Left cardiac atrium (tissue), 4 donors: ENCODE results near the gene UNKL. TPM values are rescaled to one million over a fixed set of nuclear protein-coding genes. Genes with fewer than 3 reads are reported as not detected.

Experiments used
- ATAC-seq, 2 donors: fragments of 200-7000 bp; cut with Tn5 transposase; one replicate each; pipeline ENCODE4 v1.9.1; 2020; ENCODE audit warnings: mild to moderate bottlenecking in 2 of 2, moderate library complexity in 2 of 2
- DNase-seq: peaks from one replicate; pipeline ENCODE4 v3.0.0-alpha.2; 2020
- intact Hi-C, 2 donors: fragments of 100-400 bp; cut with DNase I; formaldehyde crosslinking; loops; one replicate each; pipeline versions ENCODE4 v1.14.1 to v1.15.1; 2022 to 2023
- total RNA-seq, 2 donors: library from RNA; stranded (reverse); fragmentation: NEBNext Ultra II Directional; extraction: Animal tissue kit (Norgen Biotek cat#: 25700); gene quantifications; one replicate each; pipeline ENCODE4 v1.2.1, GENCODE V29; 2021
- donor health status: DM: no; HTN: yes; CAD: no.
- donor health status: DM: no; HTN: yes; CAD: no; lungs with severe emphysema.
- donor health status: DM: yes; HTN: yes; CAD: no.
- donor health status: Dilated cardiomyopathy.

The UNKL gene
- total RNA-seq, 2 donors from 2014 or later: 6.4 to 13.6 TPM

- ATAC-seq: no peak
- no peak for DNase-seq
- intact Hi-C loops: no loop called here
Measured at GRCh38 chr16:1346422-1347285, 67.8 kb downstream of the UNKL start.

DNA sequence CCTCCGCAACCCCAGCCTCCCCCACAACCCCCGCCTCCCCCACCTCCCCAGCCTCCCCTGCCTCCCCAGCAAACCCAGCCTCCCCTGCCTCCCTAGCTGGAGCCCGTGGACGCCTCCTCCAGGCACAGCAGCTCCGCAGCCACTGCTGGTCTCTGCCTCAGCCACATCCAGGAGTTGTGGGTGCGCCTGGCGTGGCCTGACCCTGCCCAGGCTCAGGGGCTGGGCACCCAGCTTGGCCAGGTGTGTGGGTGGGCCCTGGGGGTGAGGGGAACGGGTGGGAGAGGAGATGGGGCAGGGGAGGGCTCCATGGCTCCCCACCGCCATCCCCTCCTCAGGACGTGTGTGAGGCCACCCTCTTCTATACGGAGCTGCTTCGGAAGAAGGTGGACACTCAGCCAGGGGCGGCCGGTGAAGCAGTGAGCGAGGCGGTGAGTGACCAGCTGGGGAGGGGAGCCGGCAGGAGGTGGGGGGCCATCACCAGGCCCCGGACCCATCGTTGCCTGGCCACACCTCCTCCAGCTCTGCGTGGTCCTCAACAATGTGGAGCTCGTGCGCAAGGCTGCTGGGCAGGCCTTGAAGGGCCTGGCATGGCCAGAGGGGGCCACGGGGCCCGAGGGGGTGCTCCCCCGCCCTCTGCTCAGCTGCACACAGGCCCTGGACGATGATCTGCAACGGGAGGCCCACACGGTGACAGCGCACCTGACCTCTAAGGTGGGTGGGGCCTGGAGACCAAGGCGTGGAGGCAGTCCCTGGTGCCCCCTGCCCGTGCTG lies 68.7 kb downstream of the UNKL start:
- ATAC-seq: no peak
- DNase-seq: no peak
- intact Hi-C loops: no loop called here

DNA sequence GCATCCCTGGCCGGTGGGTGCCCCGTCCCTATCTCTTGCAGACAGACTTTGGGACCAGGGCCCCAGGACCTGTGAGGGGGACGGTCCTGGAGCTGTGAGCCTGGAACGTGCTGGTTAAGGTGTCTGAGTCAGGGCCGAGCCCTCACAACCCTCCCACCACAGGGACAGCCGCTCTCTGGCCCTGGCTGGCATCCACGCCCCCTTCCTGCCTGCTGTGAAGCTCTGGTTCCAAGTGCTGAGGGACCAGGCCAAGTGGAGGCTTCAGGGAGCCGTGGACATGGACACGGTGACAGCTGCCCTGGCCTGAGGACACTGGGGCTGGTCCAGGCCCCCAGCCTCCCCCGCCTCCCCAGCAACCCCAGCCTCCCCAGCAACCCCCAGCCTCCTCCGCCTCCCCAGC lies 69.4 kb downstream of the UNKL start:
- ATAC-seq: no peak
- no peak for DNase-seq
- intact Hi-C loops: no loop called here

DNA sequence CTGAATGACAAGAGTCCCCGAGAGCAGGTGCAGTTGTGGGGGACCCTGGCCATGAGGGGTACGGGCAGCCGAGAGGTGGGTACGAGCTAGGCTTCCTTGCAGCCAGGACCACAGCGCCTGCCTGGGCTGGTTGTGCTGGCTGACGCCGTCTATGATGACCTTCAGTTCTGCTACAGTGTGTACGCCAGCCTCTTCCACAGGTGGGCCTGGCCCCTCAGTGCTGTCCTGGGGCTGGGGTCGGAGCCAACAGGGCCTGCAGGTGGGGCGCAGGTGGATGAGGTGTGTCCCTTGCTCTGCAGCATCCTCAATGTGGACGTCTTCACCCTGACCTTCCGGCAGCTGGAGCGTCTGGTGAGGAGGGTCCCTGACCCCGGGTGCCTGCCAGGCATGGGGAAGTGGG lies 70.0 kb downstream of the UNKL start:
- no peak for DNase-seq
- ATAC-seq: no peak
- intact Hi-C loops: no loop called here

- no peak for DNase-seq
- intact Hi-C loops: no loop called here
- no peak for ATAC-seq
Measured at GRCh38 chr16:1343428-1344242, 70.9 kb downstream of the UNKL start.

- peak; percentile 94 to 95 for ATAC-seq
- peak; percentile 91 for DNase-seq
- intact Hi-C loops: no loop called here
Measured at GRCh38 chr16:1342526-1343427, 71.7 kb downstream of the UNKL start.

GRCh38 chr16:1341495-1342420 lies 72.7 kb downstream of the UNKL start:
- ATAC-seq (no peak), DNase-seq (no peak)
- intact Hi-C loops: no loop called here

- intact Hi-C loops: no loop called here
- ATAC-seq (no peak), DNase-seq (no peak)
Measured at GRCh38 chr16:1340730-1341494, 73.6 kb downstream of the UNKL start.

DNA sequence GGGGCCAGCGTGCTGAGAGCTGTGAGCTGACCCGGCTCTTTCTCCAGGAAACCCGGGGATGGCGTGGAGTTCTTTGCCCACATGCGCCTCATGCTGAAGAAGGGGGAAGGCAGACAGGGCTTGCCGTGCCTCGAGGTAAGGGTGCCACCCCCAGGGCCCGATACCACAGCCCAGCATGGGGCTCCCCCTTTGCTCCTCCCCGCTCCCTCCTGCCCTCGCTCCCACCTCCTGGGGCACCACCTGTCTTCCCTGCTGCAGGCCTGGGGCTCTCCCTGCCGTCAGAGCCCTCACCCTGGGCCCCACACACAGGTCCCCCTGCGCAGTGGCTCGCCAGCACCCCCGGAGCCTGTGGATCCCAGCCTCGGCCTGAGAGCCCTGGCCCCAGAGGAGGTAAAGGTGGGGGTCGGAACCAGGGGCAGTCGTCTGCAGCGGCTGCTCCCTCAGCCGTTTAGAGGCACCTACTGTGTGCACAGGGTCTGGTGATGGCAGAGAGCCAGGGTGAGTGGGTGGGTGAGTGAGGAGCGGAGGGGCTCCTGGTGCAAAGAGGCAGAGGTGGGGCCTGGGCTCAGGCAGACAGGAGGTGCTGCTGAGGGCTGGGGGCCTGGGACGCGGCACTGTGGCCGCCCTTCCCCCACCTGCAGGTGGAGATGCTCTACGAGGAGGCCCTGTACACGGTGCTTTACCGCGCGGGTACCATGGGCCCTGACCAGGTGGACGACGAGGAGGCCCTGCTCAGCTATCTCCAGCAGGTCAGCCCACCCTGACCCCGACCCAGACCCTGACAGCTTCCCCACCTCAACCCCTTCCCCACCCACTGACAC lies 75.4 kb downstream of the UNKL start:
- intact Hi-C loops: no loop called here
- ATAC-seq (no peak), DNase-seq (no peak)

DNA sequence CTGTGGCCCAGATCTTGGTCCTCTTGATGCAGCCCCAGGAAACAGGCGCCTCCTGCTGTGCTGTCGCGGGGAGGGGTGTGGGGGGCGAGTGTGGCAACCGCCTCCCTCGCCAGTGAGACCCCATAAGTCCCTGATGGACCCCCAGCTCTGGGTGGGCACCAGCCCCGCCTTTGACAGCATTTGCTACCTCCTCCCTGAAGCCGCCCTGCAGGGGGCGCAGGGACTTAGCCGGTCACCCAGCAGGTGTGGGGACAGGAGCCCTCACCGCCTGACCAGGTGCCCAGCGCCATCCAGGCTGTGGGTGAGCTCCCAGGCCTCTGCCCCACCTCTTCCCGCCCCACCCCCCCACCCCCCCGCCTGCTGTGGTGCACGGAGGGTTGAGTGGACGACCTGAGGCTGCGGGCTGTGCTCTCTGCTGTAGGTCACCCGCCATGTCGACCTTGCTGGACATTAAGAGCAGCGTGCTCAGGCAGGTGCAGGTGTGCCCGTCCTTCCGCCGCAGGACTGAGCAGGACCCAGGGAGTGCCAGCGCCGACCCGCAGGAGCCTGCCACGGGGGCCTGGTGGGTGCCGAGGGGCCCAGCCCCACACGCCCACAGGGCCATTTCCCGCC lies 76.3 kb downstream of the UNKL start:
- intact Hi-C loops: no loop called here
- no peak for DNase-seq
- no peak for ATAC-seq

- intact Hi-C loops: no loop called here
- no peak for DNase-seq
- ATAC-seq: no peak
Measured at GRCh38 chr16:1337486-1337885, 77.0 kb downstream of the UNKL start.

- intact Hi-C loops: no loop called here
- ATAC-seq (no peak), DNase-seq (no peak)
Measured at GRCh38 chr16:1336619-1337018, 77.9 kb downstream of the UNKL start.

GRCh38 chr16:1335996-1336395 lies 78.5 kb downstream of the UNKL start:
- ATAC-seq: no peak
- intact Hi-C loops: no loop called here
- DNase-seq: no peak

GRCh38 chr16:1335211-1335971 lies 79.1 kb downstream of the UNKL start:
- intact Hi-C loops: no loop called here
- no peak for DNase-seq
- no peak for ATAC-seq

- ATAC-seq (no peak), DNase-seq (no peak)
- intact Hi-C loops: no loop called here
Measured at GRCh38 chr16:1334739-1335138, 79.8 kb downstream of the UNKL start.
